Measurements from ENCODE around the gene ZNF222. TPM values are rescaled to one million over a fixed set of nuclear protein-coding genes. Genes with fewer than 3 reads are reported as not detected.
A peak's percentile ranks its signal among the peaks of the same experiment; 100 is the strongest.

ZNF222 gene
- total RNA-seq, 1 donor from 2014 or later, result 0.43 TPM

GRCh38 chr19:44059229-44059628, 34.0 kb downstream of the ZNF222 start:
- TF ChIP-seq CTCF (IDR thresholded peaks at IDR 0.05), result no peak
- H3K36me3 ChIP-seq, result peaks cover 61 to 91% of the 10 kb centered on the region in 2 donors
- DNase-seq (ENCODE audit: low spot score in 2 of 2), result no peak

DNA sequence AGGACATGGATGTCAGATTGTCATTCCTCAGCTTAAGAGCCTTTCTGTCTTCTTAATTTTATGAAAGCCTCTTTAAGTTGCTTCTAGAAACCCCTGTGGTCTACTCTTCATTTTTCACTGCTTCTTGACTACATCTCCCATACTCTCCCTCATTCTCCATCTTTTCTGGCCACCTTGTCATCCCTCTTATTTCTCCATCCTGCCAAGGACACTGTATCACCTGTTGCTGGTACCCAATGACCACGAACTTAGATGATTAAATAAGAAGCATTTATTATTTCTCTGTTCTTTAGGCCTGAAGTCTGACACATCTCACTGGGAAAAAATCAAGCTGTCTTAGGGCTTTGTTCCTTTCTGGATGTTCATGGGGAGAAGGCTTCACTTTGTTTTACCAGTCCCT, 35.9 kb downstream of the ZNF222 start:
- H3K9me3 ChIP-seq, result peaks cover 14 to 68% of the 10 kb centered on the region in 2 donors
- H3K4me1 ChIP-seq, result no peaks in the 10 kb centered on the region
- intact Hi-C loops (cut with DNase I), result no loop called here
- no peaks in the 10 kb centered on the region for H3K27me3 ChIP-seq
- no peak overlapping the region for H3K4me3 ChIP-seq
- no peak for TF ChIP-seq CTCF (IDR thresholded peaks at IDR 0.05)
- H3K27ac ChIP-seq, result no peak overlapping the region
- no peak for DNase-seq (ENCODE audit: low spot score in 2 of 2)
- H3K36me3 ChIP-seq, result peaks cover 69 to 95% of the 10 kb centered on the region in 2 donors

More at GRCh38 chr19:44059229-44059628, 34.0 kb downstream of the ZNF222 start:
- Histone ChIP-seq H3K4me3 (no peak overlapping the region), H3K4me1 (no peaks in the 10 kb centered on the region), H3K27me3 (no peaks in the 10 kb centered on the region), H3K27ac (no peak overlapping the region), H3K9me3 (peaks cover 5 to 50% of the 10 kb centered on the region in 2 donors)
- intact Hi-C loops (cut with DNase I), result no loop called here

- DNase-seq (ENCODE audit: low spot score in 2 of 2), result no peak
- TF ChIP-seq CTCF (IDR thresholded peaks at IDR 0.05), result no peak
- Histone ChIP-seq H3K4me1 (no peaks in the 10 kb centered on the region), H3K27ac (no peak overlapping the region), H3K36me3 (peaks cover 58 to 62% of the 10 kb centered on the region in 2 donors), H3K9me3 (peaks cover 25 to 75% of the 10 kb centered on the region in 2 donors), H3K4me3 (no peak overlapping the region), H3K27me3 (no peaks in the 10 kb centered on the region)
- intact Hi-C loops (cut with DNase I), result no loop called here
Observed at GRCh38 chr19:44066305-44066704, 41.1 kb downstream of the ZNF222 start.

GRCh38 chr19:44069415-44069814, 44.2 kb downstream of the ZNF222 start:
- intact Hi-C loops (cut with DNase I), result no loop called here
- no peak for DNase-seq (ENCODE audit: low spot score in 2 of 2)
- Histone ChIP-seq H3K4me1 (peaks cover 0 to 9% of the 10 kb centered on the region in 2 donors), H3K4me3 (no peak overlapping the region), H3K27ac (no peak overlapping the region), H3K36me3 (peaks cover 27 to 31% of the 10 kb centered on the region in 2 donors), H3K27me3 (no peaks in the 10 kb centered on the region), H3K9me3 (peaks cover 25 to 46% of the 10 kb centered on the region in 2 donors)
- no peak for TF ChIP-seq CTCF (IDR thresholded peaks at IDR 0.05)

GRCh38 chr19:44071824-44072542, 46.8 kb downstream of the ZNF222 start, which contains the start of gene ZNF284:
TSS of gene ZNF284 (plus strand) at chr19:44072159. CDS start at chr19:44076390, 4,231 bp downstream.
- H3K4me1 ChIP-seq, result peaks cover 0 to 9% of the 10 kb centered on the region in 2 donors
- no peak for TF ChIP-seq CTCF (IDR thresholded peaks at IDR 0.05)
- H3K36me3 ChIP-seq, result peaks cover 5 to 18% of the 10 kb centered on the region in 2 donors
- H3K9me3 ChIP-seq, result peaks cover 6 to 21% of the 10 kb centered on the region in 2 donors
- H3K27me3 ChIP-seq, result no peaks in the 10 kb centered on the region
- peak; percentile 54 to 92 for DNase-seq (ENCODE audit: low spot score in 2 of 2)
- peak within 1 kb of the TSS; percentile 12 to 48 for H3K27ac ChIP-seq
- intact Hi-C loops (cut with DNase I), result loop anchor here (1.0 to 5.0 kb wide), 3 partner anchors 21 to 70 kb away; partner anchors contain the start of genes ZNF224 and ZNF230
- peak within 1 kb of the TSS; percentile 44 to 79 for H3K4me3 ChIP-seq

Data from ascending aorta (tissue), 2 donors.